Measurements from ENCODE around the gene IL1RL1.

IL1RL1 gene

GRCh38 chr2:102310964-102311640 is at the start of gene IL1RL1:
IL1RL1 (plus strand) TSS chr2:102311563; CDS start chr2:102338265, 26,702 bp downstream.
- no peak for DNase-seq (ENCODE audit: low read depth)

- DNase-seq (ENCODE audit: low read depth) = no peak
Measured at GRCh38 chr2:102262216-102263129, 48.9 kb upstream of the IL1RL1 start.

GRCh38 chr2:102264952-102265351 is 46.4 kb upstream of the IL1RL1 start:
- DNase-seq (ENCODE audit: low read depth) = no peak

GRCh38 chr2:102266204-102266603 is 45.2 kb upstream of the IL1RL1 start:
- DNase-seq (ENCODE audit: low read depth) = no peak

GRCh38 chr2:102267774-102268173 is 43.6 kb upstream of the IL1RL1 start:
- no peak for DNase-seq (ENCODE audit: low read depth)

GRCh38 chr2:102268510-102269199 is 42.7 kb upstream of the IL1RL1 start:
- no peak for DNase-seq (ENCODE audit: low read depth)

- DNase-seq (ENCODE audit: low read depth) = no peak
Measured at GRCh38 chr2:102269200-102269524, 42.2 kb upstream of the IL1RL1 start.

- DNase-seq (ENCODE audit: low read depth) = no peak
Measured at GRCh38 chr2:102271844-102272243, 39.5 kb upstream of the IL1RL1 start.

GRCh38 chr2:102273619-102274211 is 37.6 kb upstream of the IL1RL1 start:
- no peak for DNase-seq (ENCODE audit: low read depth)

GRCh38 chr2:102276549-102277201 is 34.7 kb upstream of the IL1RL1 start:
- DNase-seq (ENCODE audit: low read depth) = no peak

- DNase-seq (ENCODE audit: low read depth) = no peak
Measured at GRCh38 chr2:102277202-102277700, 34.1 kb upstream of the IL1RL1 start.

GRCh38 chr2:102278720-102279390 is 32.5 kb upstream of the IL1RL1 start:
- DNase-seq (ENCODE audit: low read depth) = no peak

GRCh38 chr2:102279391-102279735 is 32.0 kb upstream of the IL1RL1 start:
- DNase-seq (ENCODE audit: low read depth) = no peak

- DNase-seq (ENCODE audit: low read depth) = no peak
Measured at GRCh38 chr2:102282678-102283091, 28.7 kb upstream of the IL1RL1 start.

- no peak for DNase-seq (ENCODE audit: low read depth)
Measured at GRCh38 chr2:102283996-102284395, 27.4 kb upstream of the IL1RL1 start.

GRCh38 chr2:102284611-102285010 is 26.8 kb upstream of the IL1RL1 start:
- DNase-seq (ENCODE audit: low read depth) = no peak

GRCh38 chr2:102285368-102285767 is 26.0 kb upstream of the IL1RL1 start:
- DNase-seq (ENCODE audit: low read depth) = no peak

- no peak for DNase-seq (ENCODE audit: low read depth)
Measured at GRCh38 chr2:102286041-102286440, 25.3 kb upstream of the IL1RL1 start.

GRCh38 chr2:102289129-102289528 is 22.2 kb upstream of the IL1RL1 start:
- DNase-seq (ENCODE audit: low read depth) = no peak

- no peak for DNase-seq (ENCODE audit: low read depth)
Measured at GRCh38 chr2:102290594-102290993, 20.8 kb upstream of the IL1RL1 start.
